Stimulated activated CD4-positive, alpha-beta T cell treated with anti-CD3 and anti-CD28 coated beads, Interleukin-1b, Interleukin-23, amount 100 ng/mL, for 1 hour (primary cell): ENCODE data around the gene ZNF417.
"Not testable (repeated sequence)": the region's sequence is repeated elsewhere in the genome, so short reads cannot be mapped to it uniquely, and the experiment has no call there.

Experiments used
- DNase-seq, 2 donors: peaks; one replicate each; pipeline ENCODE4 v3.0.0-alpha.2; 2020; ENCODE audit warnings: low read depth in 2 of 2

ZNF417 gene

DNA sequence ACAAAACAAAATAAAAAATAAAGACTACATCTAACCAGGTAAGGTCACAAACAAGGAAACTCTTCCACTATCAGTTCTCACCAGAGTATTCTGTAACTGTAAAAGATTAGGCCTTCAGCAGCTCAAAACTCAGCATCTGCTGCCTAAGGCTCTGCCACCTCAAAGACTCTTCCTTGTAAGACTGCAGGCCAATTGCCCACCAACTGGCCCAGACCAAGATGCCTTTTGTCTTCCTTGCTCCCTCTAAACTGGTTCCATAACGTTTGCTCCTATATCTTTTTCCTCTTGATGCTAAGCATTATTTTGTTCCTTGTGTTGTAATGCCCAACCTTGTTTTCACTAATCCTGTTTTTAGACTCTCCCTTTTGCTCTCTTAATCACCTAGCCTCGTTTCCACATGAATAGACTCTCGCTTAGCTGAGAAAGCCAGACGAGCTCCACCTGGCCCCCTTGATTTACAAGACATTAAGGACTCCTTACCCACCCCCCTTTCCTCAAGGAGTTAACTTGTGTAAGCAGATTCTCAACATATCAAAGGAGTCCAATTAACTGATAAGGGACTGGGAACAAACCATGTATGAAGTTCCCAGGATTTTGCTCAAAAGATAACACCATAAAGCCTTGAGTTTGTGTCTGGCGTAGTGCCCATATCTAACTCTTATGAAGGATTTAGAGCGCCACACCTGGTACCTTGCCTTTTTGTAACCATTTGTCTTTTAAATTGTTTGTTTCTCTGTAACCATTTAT lies 29.0 kb downstream of the ZNF417 start:
- no peak for DNase-seq

DNA sequence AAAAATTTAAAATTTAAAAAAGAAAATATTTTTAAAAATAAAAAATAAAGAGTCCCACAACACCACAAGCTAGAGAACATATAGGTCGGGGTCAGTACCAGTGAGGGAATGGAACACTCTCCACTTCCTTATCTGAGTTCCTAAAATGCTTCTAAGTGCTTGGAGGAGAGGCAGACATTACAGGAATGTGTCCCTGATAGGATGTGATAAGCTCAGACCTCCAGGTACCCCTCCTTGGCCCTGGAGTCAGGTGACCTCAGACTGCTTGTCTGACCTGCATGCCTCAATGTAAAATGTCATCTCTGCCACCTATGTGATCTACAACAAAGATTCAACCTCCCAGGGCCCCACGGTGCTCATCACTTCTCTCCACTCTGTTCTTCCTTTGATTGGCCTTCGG lies 30.3 kb downstream of the ZNF417 start:
- DNase-seq, result no peak

DNA sequence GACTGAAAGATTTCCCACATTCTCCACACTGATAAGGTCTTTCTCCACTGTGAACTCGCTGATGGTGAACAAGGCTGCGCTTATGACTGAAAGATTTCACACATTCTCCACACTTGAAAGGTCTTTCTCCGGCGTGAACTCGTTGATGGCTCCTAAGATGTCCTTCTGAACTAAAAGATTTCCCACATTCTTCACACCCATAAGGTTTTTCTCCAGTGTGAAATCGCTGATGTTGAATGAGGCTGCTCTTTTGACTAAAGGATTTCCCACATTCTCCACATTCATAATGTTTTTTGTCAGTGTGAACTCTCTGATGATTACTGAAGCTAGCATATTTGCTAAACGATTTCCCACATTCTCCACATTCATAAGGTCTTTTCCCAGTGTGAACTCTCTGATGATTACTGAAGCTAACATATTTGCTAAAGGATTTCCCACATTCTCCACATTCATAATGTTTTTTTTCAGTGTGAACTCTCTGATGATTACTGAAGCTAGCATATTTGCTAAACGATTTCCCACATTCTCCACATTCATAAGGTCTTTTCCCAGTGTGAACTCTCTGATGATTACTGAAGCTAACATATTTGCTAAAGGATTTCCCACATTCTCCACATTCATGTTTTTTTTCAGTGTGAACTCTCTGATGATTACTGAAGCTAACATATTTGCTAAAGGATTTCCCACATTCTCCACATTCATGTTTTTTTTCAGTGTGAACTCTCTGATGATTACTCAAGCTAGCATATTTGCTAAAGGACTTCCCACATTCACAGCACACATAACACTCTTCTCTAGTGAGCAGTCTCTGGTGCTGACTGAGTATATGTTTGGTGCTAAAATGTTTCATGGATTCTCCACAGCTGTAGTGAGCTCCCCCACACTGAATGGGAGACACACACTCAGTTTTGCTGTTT lies 42.3 kb downstream of the ZNF417 start:
- DNase-seq, result not testable (repeated sequence)

DNA sequence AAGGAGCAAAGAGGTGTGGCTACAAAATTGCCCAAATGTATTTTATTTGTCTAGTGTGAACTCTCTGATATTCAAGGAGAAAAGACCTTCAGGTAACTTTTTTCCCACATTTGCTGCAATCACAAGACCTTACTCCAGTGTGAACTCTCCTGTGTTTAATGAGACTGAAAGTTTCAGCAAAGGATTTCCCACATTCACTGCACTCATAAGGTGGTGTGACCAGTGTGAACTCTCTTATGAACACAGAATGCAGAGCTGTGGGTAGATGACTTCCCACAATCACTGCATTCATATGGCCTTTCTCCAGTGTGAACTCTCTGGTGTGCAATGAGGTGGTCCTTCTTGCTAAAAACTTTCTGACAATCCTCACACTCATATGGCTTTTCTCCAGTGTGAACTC lies 43.9 kb downstream of the ZNF417 start:
- DNase-seq, result no peak

DNA sequence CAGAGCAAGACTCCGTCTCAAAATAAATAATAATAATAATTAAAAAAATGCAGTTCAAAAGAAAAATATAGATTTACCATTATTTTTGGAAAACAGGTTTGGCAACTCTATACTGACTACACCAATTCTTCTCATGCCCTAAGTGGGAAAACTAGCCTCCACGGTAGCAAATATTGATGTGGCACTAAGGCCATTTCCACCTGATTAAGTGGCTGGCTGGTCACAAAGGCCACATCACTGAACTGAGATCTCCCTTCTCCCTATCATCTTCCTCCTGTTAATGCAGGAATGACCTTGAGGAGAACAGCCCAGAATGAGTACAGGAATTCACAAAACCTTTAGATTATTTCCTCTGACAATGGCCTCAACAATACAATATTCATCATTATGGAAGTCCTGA lies 46.2 kb downstream of the ZNF417 start:
- DNase-seq, result no peak

DNA sequence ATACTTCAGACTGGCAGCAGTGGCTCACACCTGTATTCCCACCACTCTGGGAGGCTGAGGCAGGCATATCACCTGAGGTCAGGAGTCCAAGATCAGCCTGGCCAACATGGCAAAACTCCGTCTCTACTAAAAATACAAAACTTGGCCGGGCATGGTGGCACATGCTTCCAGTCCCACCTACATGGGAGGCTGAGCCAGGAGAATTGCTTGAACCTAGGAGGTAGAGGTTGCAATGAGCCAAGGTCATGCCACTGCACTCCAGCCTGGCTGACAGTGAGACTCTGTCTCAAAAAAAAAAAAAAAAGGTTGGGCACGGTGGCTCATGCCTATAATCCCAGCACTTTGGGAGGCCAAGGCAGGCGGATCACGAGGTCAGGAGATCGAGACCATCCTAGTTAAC lies 46.7 kb downstream of the ZNF417 start:
- DNase-seq, result not testable (repeated sequence)

DNA sequence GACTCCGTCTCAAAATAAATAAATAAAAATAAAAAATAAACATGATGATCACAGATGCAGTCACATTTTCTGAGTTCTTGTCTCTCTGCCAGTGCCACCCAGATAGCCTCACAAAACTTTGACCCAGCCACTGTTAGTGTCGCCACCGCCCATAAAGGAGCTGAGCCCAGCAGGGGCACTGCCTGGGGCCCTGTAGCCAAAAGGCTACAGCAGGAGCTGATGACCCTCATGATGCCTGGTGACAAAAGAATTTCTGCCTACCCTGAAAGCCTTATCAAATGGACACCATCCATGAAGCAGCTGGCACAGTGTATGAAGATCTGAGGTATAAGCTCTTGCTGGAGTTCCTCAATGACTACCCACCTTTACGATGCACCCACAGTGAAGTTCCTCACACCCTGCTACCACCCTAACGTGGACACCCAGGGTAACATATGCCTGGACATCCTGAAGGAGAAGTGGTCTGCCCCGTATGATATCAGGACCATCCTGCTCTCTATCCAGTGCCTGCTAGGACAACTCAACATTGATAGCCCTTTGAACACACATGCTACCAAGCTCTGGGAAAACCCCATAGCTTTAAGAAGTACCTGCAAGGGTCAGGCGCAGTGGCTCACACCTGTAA lies 48.4 kb downstream of the ZNF417 start:
- no peak for DNase-seq
